Sigmoid colon (tissue), 4 donors: ENCODE results near the gene PCBP3.
"Not testable (repeated sequence)": the region's sequence is repeated elsewhere in the genome, so short reads cannot be mapped to it uniquely, and the experiment has no call there.

Experiments used
- CTCF ChIP-seq, 4 experiments: fragments of 450-650 bp in 3 of 4; fragments of 200-600 bp in 1 of 4; IDR thresholded peaks; one replicate each; pipeline ENCODE4 v1.5.1; 2016 to 2019; ENCODE audit warnings: antibody characterized with exemption in 4 of 4, mild to moderate bottlenecking in 3 of 4, moderate library complexity in 2 of 4
- POLR2A ChIP-seq, 2 donors: fragments of 450-650 bp; IDR thresholded peaks; one replicate each; pipeline ENCODE4 v1.6.1; 2016; ENCODE audit warnings: antibody characterized with exemption in 2 of 2, mild to moderate bottlenecking in 2 of 2, moderate library complexity in 2 of 2
- POLR2AphosphoS5 ChIP-seq, 4 donors: sonication (generic); formaldehyde crosslinking; IDR thresholded peaks; one replicate each; pipeline ENCODE4 v1.6.1; 2017; ENCODE audit warnings: antibody characterized with exemption in 4 of 4

GRCh38 chr21:45678790-45679189, 35.3 kb downstream of the PCBP3 start:
- not testable (repeated sequence) for TF ChIP-seq CTCF, POLR2A, POLR2AphosphoS5 (IDR thresholded peaks at IDR 0.05)
